Ascending aorta (tissue), 2 donors: ENCODE measurements around the gene MAFG. TPM values are rescaled to one million over a fixed set of nuclear protein-coding genes. Genes with fewer than 3 reads are reported as not detected.

Experiments used
- DNase-seq, 2 donors: peaks; one replicate each; pipeline ENCODE4 v3.0.0-alpha.2; 2019; ENCODE audit warnings: low spot score in 2 of 2
- H3K27ac ChIP-seq, 2 donors: fragments of 200-600 bp; sonication (generic); one replicate each; pipeline ENCODE4 v1.5.1; 2016 to 2017; ENCODE audit warnings: mild to moderate bottlenecking in 1 of 2
- H3K27me3 ChIP-seq: fragments of 200-600 bp; sonication (generic); one replicate; pipeline ENCODE4 v1.5.1; 2017
- H3K36me3 ChIP-seq, 2 donors: fragments of 200-600 bp; sonication (generic); one replicate each; pipeline ENCODE4 v1.5.1; 2016
- H3K4me1 ChIP-seq, 2 donors: fragments of 200-600 bp; sonication (generic); one replicate each; pipeline ENCODE4 v1.5.1; 2016 to 2017; ENCODE audit warnings: mild to moderate bottlenecking in 1 of 2
- H3K4me3 ChIP-seq, 2 donors: fragments of 200-600 bp; sonication (generic); one replicate each; pipeline ENCODE4 v1.5.1; 2016 to 2017; ENCODE audit warnings: mild to moderate bottlenecking in 1 of 2
- H3K9me3 ChIP-seq, 2 donors: fragments of 200-600 bp; sonication (generic); one replicate each; pipeline ENCODE4 v1.5.1; 2016
- CTCF ChIP-seq, 3 experiments: fragments of 200-600 bp in 2 of 3; fragments of 450-650 bp in 1 of 3; sonication (generic) in 2 of 3; IDR thresholded peaks; one replicate each; pipeline ENCODE4 v1.5.1; 2016 to 2019; ENCODE audit warnings: antibody characterized with exemption in 3 of 3, mild to moderate bottlenecking in 1 of 3, moderate library complexity in 1 of 3
- intact Hi-C: fragments of 100-400 bp; cut with DNase I; formaldehyde crosslinking; loops from one replicate; pipeline ENCODE4 v1.15.1; 2023
- total RNA-seq: library from RNA; depleted of rRNA; stranded (reverse); fragments of >200 nt; gene quantifications from one replicate; pipeline ENCODE4 v1.1.0, GENCODE V29; 2016

MAFG gene
- 28.7 TPM for total RNA-seq

- Histone ChIP-seq H3K4me1 (peaks cover 22 to 42% of the 10 kb centered on the region in 2 donors), H3K9me3 (no peaks in the 10 kb centered on the region), H3K36me3 (no peaks in the 10 kb centered on the region), H3K27ac (peak within 1 kb of the TSS; percentile 92 to 93), H3K4me3 (peak within 1 kb of the TSS; percentile 85 to 97), H3K27me3 (no peaks in the 10 kb centered on the region)
- intact Hi-C loops = loop anchor here (1.0 to 5.0 kb wide), 5 partner anchors 17 to 225 kb away; partner anchors contain the start of genes ARHGDIA, ASPSCR1, FASN and MRPL12
- peak; percentile 15 to 49 (median 24) for TF ChIP-seq CTCF (IDR thresholded peaks at IDR 0.05)
- peak; percentile 72 to 95 for DNase-seq
Measured at GRCh38 chr17:81927653-81928543, at the start of gene MAFG. Gene MAFG (minus strand): TSS chr17:81927735. CDS start chr17:81923185, 4,550 bp downstream.

GRCh38 chr17:81976332-81977210 is 49.0 kb upstream of the MAFG start:
- peaks cover 0 to 8% of the 10 kb centered on the region in 2 donors for H3K36me3 ChIP-seq
- peaks cover 0 to 7% of the 10 kb centered on the region in 2 donors for H3K9me3 ChIP-seq
- no peaks in the 10 kb centered on the region for H3K27me3 ChIP-seq
- intact Hi-C loops = loop anchor here (1.0 kb wide), 3 partner anchors 27 to 49 kb away; partner anchors contain the start of genes LRRC45 and MAFG
- DNase-seq = no peak
- H3K4me3 ChIP-seq = peak overlapping the region; percentile 74 to 84
- H3K27ac ChIP-seq = peak overlapping the region; percentile 79 to 95
- TF ChIP-seq CTCF (IDR thresholded peaks at IDR 0.05) = no peak
- H3K4me1 ChIP-seq = peaks cover 4 to 11% of the 10 kb centered on the region in 2 donors

GRCh38 chr17:81973432-81973831 is 45.9 kb upstream of the MAFG start:
- Histone ChIP-seq H3K4me3 (no peak overlapping the region), H3K27me3 (no peaks in the 10 kb centered on the region)

GRCh38 chr17:81968850-81969812 is 41.6 kb upstream of the MAFG start:
- H3K27ac ChIP-seq = no peak overlapping the region
- peaks cover 6 to 8% of the 10 kb centered on the region in 2 donors for H3K4me1 ChIP-seq
- no peak for DNase-seq
- no peak for TF ChIP-seq CTCF (IDR thresholded peaks at IDR 0.05)
- H3K4me3 ChIP-seq = no peak overlapping the region
- intact Hi-C loops = no loop called here
- no peaks in the 10 kb centered on the region for H3K36me3 ChIP-seq
- H3K9me3 ChIP-seq = peaks cover 0 to 7% of the 10 kb centered on the region in 2 donors
- no peaks in the 10 kb centered on the region for H3K27me3 ChIP-seq

More at GRCh38 chr17:81973432-81973831, 45.9 kb upstream of the MAFG start:
- H3K4me1 ChIP-seq = peaks cover 2 to 7% of the 10 kb centered on the region in 2 donors
- no peaks in the 10 kb centered on the region for H3K36me3 ChIP-seq
- no peak for DNase-seq
- H3K9me3 ChIP-seq = peaks cover 0 to 7% of the 10 kb centered on the region in 2 donors
- intact Hi-C loops = no loop called here
- no peak overlapping the region for H3K27ac ChIP-seq
- TF ChIP-seq CTCF (IDR thresholded peaks at IDR 0.05) = no peak
